Stimulated activated CD8-positive, alpha-beta memory T cell treated with anti-CD3 and anti-CD28 coated beads, Interleukin-4, amount 100 ng/mL, for 24 hours (primary cell): ENCODE results near the gene CCDC3.
"Not testable (repeated sequence)": the region's sequence is repeated elsewhere in the genome, so short reads cannot be mapped to it uniquely, and the experiment has no call there.

Source experiments
- DNase-seq: peaks from one replicate; pipeline ENCODE4 v3.0.0-alpha.2; 2020; ENCODE audit warnings: low read depth

Gene CCDC3

DNA sequence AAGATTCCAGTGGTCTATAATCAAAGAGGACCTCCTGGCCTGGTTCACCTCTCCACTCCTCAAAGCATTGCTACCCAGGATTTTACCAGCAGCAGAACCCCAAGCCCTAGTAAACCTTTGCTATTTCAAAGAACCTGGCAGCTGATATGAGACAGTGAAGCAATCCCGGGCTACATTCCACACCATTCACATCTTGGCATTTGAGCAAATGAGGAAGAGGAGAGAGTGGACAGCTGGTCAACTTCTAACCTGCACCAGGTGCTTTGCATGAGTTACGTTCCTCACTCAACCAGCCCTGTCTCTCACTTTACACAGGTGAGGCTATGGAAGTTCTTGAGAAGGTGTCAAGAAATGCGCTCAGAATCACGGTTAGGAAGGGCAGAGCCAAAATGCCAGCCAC is 1.1 kb downstream of the CCDC3 start:
- DNase-seq: no peak

DNA sequence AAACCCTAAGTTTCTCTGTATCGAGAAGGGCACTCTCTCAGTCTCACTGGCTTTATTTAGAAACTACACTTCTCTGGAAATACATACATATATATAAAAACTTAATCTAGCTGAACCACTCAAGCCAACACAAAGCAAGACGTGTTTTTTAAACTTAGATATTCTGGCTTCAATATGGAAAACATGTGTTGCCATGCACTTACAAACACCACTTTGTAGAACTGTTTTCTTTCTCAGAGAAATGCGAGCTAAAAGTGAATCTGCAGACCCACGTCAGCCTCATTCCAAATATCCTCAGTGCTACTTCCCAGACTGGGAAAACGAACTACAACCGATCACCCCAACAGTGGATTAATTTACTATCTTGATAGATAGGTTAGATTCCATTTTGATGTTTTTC is 1.7 kb downstream of the CCDC3 start:
- no peak for DNase-seq

DNA sequence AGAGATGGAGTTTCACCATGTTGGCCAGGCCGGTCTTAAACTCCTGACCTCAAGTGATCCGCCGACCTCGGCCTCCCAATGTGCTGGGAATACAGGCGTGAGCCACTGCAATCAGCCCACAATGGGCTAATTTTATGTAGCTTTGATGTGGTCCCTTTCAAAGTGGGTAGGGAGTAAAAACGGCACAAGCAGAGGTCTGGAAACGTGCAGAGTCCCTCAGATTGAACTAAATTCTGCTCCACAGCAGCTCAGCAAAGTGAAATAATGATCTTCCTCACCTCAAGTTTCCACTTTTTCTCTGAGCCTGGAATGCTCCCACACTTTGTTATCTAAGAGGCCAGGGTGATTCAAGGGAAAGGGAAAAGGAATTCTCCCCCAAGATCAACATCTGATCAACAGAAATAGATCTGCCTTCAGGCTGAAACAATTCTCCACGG is 6.1 kb downstream of the CCDC3 start:
- DNase-seq: no peak

DNA sequence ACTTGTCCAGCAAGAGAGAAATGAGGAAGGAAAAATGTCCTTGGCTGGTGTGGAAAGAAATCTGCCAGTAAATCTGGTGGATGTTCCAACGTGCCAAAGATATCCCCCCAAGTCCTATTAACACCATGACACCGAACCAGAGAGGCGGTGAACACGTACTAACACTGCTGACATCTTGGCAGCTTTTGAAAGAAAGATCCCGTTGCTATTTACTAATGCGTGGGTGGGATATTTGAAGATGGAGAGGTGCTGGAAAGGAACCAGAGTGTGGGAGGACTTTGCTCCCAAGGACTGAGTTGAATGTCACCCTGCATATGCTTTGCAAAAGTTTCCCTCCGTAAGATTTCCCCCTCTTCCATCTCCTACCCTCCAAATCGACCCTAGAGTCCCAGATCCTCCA is 7.9 kb downstream of the CCDC3 start:
- no peak for DNase-seq

DNA sequence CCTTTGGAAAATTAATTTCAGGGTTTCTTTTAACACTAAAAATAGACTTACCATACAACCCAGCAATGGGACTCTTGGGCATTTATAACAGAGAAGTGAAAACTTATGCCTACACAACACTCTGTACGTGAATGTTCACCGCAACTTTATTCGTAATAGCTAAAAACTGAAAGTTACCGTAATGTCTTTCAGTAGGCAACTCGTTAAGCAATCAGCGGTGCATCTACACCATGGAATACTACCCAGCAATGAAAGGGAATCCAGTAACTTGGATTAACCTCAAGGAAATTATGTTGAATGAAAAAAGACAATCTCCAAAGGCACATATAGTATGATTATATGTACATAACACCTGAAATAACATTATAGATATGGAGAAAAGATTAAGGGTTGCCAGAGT is 16.2 kb downstream of the CCDC3 start:
- no peak for DNase-seq

DNA sequence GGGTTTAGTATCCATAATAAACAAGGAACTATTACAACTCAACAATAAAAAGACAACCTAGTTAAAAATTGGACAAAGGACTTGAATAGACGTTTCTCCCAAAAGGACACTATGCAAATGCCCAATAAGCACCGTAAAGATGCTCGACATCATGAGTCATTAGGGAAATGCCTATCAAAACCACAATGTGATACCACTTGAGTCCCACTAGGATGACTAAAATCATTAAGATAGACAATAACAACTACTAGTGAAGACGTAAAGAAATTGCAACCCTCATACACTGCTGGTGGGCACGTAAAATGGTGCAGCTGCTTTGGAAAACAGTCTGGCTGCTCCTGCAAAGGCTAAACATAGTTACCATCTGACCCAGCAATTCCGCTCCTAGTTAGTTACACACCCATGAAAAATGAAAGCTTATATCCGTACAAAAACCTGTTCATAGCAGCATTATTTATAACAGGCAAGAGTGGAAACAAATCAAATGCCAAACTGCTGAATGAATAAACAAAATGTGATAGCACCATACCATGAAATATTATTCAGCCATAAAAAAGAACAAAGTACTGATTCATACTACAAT is 17.3 kb downstream of the CCDC3 start:
- no peak for DNase-seq

DNA sequence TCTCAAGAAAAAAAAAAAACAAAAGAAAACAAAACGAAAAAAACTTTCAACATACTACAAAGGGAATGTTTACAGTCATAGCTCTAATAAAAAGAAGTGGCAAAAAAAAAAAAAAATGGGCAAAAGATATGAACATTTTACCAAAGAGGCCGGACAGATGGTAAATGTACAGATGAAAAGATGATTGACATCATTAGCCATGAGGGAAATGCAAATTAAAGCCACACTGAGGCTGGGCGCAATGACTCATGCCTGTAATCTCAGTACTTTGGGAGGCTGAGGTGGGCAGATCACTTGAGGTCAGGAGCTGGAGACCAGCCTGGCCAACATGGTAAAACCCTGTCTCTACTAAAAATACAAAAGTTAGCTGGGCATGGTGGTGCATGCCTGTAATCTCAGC is 17.9 kb downstream of the CCDC3 start:
- not testable (repeated sequence) for DNase-seq

DNA sequence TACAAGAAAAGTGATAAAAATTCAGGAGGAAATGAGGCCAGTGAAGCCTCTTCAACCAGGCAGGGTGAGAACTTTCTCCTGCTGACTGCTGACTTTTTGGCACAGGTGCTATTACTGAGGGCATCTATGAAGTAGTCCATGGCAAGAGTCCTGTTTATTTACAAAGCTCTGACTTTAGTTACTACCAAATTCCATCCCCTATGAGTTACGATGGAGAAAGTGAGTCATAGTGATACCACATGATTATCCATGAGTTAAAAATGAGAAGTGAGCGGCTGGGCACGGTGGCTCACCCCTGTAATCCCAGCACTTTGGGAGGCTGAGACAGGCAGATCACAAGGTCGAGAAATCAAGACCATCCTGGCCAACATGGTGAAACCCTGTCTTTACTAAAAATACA is 19.9 kb downstream of the CCDC3 start:
- DNase-seq: no peak

DNA sequence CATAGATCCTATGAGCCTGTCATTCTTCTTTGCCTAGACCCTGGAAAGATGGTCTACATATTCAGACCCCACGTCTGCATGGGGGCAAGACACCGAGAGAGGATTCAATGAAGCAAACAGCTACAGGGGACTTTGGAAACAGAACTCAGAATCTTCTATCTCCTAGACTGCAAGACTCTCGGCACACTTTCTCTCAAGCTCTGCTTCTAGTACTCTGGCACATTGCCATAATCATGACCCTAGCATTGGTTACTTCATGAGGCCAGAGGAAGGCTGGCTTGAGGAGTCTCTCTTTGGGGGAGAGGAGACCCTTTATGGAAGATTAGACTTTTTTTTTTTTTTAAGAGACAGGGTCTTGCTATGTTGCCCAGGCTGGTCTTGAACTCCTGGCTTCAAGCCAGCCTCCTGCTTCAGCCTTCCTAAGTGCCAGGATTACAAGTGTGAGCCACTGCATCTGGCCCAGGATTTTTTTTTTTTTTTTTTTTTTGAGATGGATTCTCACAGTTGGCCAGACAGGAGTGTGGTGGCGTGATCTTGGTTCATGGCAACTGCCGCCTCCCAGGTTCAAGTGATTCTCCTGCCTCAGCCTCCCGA is 20.7 kb downstream of the CCDC3 start:
- no peak for DNase-seq

DNA sequence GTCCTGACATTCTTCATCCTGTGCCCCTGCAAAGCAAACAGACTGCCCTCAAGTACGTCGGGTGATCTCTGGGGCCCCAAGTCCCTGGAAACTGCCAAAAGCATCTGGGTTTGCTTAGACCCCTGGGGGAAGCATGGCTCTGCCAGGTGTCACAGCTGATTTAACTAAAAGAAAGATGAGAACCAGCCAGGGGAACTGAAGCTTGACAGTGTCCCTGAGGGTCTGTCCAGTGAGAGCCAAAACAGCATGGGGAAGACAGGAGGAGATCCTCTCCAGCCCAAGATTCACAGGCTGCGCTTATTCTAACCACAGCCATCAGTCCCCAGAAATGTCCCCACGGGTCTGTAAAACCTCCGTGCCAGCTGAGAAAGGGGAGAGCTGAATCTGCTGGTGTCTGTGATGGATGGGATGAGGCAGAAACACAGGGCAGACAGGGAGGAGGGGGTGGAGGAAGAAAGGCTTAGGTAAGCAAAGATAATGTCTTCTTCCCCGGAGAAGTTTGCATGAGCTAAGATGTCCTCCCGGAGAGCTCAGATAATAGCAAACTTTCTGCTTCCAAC is 21.3 kb downstream of the CCDC3 start:
- DNase-seq: no peak

DNA sequence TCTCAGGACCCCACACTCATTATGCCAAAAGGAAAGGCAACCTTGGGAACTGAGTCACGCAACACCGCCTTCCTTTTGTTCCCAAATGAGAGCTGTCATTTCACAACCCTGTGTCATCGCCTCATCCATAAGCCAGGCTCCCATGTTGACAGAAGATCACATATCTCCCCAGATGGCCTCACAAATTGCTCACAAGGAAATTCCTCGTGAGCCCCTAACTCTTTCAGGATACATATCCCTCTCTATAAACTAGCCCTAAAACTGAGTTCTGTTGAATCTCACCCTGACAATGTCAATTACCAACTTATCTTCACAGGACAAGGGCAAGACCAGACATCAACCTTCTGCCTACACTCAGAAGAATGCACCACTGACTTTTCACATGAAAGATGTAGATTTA is 22.6 kb downstream of the CCDC3 start:
- no peak for DNase-seq

DNA sequence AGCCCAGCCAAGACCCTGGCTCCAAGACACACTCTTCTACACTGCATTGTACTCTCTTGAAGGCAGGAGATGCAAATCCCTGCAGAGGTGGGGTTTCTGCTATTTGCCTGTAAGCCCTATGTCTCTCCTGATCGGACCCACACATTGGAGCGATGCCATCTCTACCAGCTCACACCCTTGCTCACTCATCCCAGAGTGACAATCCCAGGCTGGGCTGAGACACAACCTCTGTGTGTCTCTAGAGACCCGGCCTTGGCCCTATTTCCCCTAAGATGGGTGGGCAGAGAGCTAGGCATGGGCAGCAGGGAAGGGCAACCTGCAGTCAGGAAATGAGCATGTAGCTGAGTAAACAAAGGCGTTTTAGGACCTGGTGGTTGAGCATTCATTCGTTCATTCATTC is 25.6 kb downstream of the CCDC3 start:
- no peak for DNase-seq

DNA sequence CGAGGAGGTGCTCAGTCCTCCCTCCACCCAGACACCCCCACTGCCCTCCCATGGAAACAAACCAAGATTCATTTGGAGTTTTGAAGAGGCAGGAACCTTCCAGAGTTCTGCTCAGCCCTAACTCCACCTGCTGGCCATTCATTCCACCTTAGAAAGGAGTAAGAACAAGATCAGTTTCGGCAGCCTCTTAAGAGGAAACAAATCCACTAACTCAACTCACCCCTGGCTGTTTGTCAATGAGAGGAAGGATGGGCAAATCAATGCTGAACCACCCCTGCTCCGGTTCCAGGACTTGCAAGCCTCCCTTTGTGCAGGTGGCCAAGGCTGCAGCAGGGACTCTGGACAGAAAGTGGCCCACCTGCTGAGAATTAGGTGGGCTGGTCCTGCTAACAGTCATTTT is 26.2 kb downstream of the CCDC3 start:
- DNase-seq: no peak

DNA sequence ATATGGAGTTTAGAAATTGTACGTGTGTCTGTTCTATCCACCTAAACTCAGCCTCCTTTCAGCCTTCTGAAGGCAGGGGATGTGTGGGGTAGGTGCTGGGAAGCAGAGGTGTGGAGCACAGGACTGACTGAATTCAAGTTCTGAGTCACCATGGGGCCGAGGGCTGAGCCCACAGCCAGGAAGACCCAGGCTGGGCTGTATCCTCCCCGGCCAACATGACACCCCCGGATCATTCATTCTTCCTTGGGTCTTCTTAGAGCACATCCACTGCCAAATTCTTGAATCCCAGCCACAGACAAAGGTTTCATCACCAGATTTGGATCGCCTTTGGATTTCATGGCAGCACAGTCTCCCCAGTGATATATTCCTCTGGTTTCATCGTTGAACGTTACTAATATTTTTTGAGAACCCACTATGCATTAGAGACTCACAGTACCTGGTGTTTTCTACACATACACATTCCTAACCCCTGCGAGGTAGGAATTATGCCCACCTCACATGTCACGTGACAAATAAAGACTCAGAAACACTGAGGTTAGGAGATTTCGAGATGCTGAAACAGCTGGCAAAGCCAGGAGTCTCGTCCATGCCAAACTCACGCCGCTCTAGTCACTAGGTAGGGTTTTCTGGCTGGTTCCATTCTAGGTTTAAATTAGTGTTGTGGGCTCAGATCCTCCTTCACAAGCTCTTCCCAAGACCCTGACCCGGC is 26.9 kb downstream of the CCDC3 start:
- DNase-seq: no peak

DNA sequence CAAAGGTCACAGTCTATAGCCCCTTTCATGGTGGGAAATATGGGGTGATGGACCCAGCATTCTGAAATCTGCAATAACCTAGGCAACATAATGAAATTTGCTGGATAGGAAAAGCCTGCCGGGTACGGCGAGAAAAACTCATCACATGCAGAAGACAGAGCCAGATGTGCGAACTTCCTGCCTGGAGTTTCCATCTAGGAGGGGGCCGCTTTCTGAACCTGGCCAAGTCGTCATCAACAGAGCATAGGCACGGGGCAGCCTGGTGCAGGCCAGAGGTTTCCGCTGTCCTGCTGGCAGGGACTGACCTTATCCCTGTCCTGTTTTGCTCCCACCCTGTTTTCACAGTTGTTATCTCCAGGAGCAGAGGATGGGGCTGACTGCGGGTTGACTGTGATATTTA is 27.4 kb downstream of the CCDC3 start:
- no peak for DNase-seq

DNA sequence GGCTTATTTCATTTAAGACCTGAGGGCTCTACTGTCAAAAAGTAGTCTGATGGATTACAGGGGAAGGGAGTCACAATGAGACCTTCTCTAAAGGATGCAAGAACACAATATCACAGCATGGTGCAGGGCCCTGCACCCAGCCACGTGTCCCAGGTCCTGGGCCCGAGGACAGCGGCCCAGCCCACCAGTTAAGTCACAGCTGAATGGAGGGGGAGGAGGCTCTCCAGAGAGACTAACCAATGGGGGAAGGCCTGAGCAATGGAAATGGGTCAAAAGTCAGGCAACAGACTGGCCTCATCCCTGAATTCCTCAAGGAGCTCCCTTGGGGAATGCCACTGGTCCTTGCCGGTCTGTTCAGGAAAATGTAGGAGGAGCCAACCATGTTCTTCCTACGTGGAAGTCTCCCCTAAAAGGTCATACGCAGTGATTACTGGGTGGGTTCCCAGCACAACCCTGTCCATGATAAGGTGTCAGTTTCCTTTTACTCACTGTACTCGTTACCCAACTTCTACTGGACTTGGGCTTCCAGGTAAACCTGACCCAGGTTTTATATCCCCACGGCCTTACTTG is 28.3 kb downstream of the CCDC3 start:
- DNase-seq: no peak

DNA sequence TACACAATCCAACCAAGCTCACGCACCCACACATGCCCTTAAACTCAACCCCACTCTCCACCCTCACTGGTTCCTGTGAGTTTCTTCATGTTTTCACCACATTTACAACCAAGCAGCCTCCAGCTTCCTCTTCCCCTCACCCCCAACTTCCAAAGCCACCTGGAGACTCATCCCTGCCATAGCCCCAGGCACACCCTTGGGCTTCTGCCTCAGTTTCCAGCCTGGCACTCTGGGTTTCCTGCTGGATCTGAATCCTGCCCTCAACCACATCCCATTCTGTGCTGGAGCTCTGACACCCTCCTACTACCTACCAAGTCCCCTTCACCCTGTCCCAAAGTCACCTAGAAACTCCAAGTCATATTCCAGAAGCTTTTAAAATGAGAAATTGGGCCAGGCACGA is 29.4 kb downstream of the CCDC3 start:
- DNase-seq: no peak

DNA sequence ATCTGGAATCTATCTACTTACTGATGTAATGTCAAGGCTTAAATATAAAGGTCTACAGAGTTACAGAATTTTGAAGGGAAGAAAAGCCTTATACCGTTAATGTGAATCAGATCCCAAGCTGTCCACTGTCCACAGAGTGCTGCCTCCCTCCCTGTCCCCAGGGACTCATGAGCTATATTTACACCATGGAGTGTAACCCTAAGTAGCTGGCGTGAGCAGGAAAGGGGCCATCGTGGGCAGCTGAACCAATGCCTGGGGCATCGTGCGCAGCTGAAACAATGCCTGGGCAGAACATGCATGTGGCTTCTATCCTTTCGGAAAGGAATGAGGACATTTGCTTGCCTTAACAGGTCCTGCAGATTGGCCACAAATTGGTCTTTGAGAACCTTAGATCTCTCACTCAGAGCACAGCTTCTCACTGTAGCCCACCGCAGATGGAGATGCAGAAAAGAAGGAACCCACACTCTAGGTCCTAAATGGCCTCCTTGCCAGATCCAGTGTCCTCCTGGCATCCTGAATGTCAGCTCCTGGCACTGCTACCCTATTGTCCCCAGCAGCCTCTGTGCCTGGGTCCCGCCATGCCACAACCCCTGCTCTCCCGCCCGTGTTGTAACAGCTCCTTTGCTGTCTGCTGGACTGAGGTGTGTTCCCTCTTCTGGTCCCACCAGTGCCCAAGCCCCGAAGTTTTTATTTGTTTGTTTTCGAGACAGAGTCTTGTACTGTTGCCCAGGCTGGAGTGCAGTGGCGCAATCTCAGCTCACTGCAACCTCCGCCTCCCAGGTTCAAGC is 30.3 kb downstream of the CCDC3 start:
- no peak for DNase-seq

DNA sequence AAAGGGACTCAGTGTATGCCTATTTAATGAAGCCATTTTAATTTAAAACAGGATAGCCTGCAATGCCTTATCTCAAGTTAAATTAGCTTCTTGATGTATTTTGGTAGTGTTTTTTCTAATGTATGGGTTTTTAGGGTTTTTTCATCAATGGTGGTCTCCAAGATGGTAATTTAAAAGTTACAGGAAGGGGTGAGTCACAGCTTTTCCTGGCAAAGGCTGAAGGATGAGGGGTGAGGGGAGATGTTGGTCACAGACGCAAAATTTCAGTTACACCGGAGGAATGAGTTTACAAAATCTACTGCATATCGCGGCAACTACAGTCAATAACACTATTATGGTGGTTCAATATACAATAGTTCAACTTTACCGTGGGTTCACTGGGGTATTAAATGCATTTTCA is 31.6 kb downstream of the CCDC3 start:
- DNase-seq: no peak

DNA sequence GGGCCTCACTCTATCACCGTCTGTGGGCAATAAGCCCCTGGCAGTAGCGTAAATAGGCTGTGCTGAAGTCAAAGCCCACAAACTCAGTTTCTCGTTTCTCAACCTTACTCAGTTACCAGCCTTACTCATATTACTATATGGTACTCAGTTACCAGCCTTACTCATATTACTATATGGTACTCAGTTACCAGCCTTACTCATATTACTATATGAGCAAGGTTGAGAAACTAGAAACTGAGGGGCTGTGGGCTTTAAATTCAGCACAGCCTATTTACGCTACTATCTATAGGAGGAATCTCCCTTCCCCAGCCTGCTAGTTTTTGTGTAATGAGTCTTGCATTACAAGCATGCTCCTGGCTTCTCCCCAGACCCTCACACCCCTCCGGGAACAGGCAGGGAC is 35.4 kb downstream of the CCDC3 start:
- DNase-seq: no peak

DNA sequence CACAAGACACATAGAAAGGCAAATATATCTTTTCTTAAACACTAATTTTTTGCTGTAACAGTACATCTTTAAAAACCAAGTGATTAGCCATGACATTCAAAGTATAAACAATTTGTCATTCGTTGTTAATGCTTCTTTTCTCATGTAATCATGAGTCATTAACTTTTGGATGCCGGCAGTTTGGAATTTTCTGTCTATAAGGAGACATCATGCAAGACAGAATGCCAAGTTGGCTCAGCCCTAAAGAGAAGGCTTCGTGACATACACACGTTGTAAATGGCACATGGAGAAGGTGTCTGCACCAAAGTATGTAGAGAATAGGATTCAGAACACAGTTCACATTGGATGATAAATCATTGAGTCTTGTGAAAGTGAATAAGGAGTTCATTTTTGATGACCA is 35.9 kb downstream of the CCDC3 start:
- DNase-seq: no peak

DNA sequence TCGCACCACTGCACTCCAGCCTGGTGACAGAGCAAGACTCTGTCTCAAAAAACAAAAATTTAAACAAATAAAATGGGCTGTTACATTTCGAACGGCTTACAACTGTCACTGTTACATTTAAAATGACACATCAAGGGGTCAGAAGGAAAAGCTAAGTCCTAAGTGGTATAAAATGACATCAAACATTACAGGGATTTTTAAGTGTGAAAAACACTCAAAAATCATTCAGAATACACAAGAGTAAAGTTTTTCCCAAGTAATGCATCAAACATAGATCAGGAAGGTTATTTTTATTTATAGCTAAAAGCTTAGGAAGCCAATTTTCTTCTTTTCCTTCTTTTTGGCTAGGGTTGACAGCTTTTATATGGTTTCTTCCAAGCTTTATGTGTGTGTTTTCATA is 39.0 kb downstream of the CCDC3 start:
- DNase-seq: no peak
